GM12878 (cell line): ENCODE data around the gene AGBL4. TPM values are rescaled to one million over a fixed set of nuclear protein-coding genes. Genes with fewer than 3 reads are reported as not detected.

Experiments used
- ATAC-seq: fragments of 200-7000 bp; cut with Tn5 transposase; 3 replicates; pipeline ENCODE4 v1.9.1; 2020; ENCODE audit warnings: mild to moderate bottlenecking, moderate library complexity
- BruUV-seq: library from RNA; stranded (reverse); fragments of 400-500 nt; replicated peaks from 2 replicates; lab custom pipeline; 2021; lab: Mats Ljungman, UMichigan
- CTCF ChIA-PET: fragments of 300-600 bp; sonication (Branson Sonifier 250); formaldehyde crosslinking; extraction: SDS; loops from one replicate; lab custom pipeline; 2021; ENCODE audit warnings: inconsistent platforms; lab: Yijun Ruan, JAX
- POLR2A ChIA-PET: fragments of 350-600 bp; formaldehyde crosslinking; extraction: SDS; loops from one replicate; lab custom pipeline; 2021; ENCODE audit warnings: inconsistent platforms; lab: Charles Lee
- RAD21 ChIA-PET: fragments of 300-600 bp; sonication (Branson Sonifier 250); formaldehyde crosslinking; loops from one replicate; lab custom pipeline; 2023; ENCODE audit warnings: antibody characterized with exemption; ENCODE audit not compliant: unreplicated experiment; lab: Charles Lee
- SMC1A ChIA-PET: fragments of 300-600 bp; sonication (Branson Sonifier 250); formaldehyde crosslinking; loops from one replicate; lab custom pipeline; 2023; ENCODE audit not compliant: unreplicated experiment, uncharacterized antibody; lab: Charles Lee
- DNase-seq: peaks from one replicate; pipeline ENCODE4 v3.0.0-alpha.2; 2011; ENCODE audit warnings: low read depth, low spot score
- FAIRE-seq: peaks from 3 replicates; lab custom pipeline; 2011; peaks lifted over from hg19 to GRCh38; lab: Jason Lieb, UNC
- H2AFZ ChIP-seq: 2 replicates; pipeline ENCODE4 v1.6.0; 2011; ENCODE audit warnings: low read depth, low read length, control low read depth; ENCODE audit not compliant: control insufficient read depth
- H3K27ac ChIP-seq: 2 replicates; pipeline ENCODE4 v1.5.1; 2011; ENCODE audit warnings: control low read depth; ENCODE audit not compliant: control insufficient read depth, insufficient read depth
- H3K27me3 ChIP-seq, 2 experiments: replicated peaks in 1 of 2; 2 replicates each; pipeline versions ENCODE4 v1.6.0 to v1.6.1; 2011; ENCODE audit warnings: low read length in 1 of 2; ENCODE audit not compliant: control insufficient read depth in 2 of 2, insufficient read depth in 2 of 2
- H3K36me3 ChIP-seq, 2 experiments: 2 replicates each; pipeline ENCODE4 v1.5.1; 2011; ENCODE audit warnings: low read length in 1 of 2; ENCODE audit not compliant: control insufficient read depth in 2 of 2, insufficient read depth in 2 of 2
- H3K4me1 ChIP-seq: 2 replicates; pipeline ENCODE4 v1.6.1; 2011; ENCODE audit warnings: mild to moderate bottlenecking, low read length, moderate library complexity, mixed read lengths; ENCODE audit not compliant: control insufficient read depth, insufficient read depth
- H3K4me2 ChIP-seq: 2 replicates; pipeline ENCODE4 v1.6.0; 2011; ENCODE audit warnings: control low read depth; ENCODE audit not compliant: control insufficient read depth, insufficient read depth
- H3K4me3 ChIP-seq: fragments of 200-600 bp; sonication (generic); 2 replicates; pipeline ENCODE4 v1.5.1; 2016
- H3K79me2 ChIP-seq: 2 replicates; pipeline ENCODE4 v1.6.0; 2011; ENCODE audit warnings: low read length; ENCODE audit not compliant: control insufficient read depth, insufficient read depth
- H3K9ac ChIP-seq: 2 replicates; pipeline ENCODE4 v1.8.0; 2011; ENCODE audit warnings: low read length, control low read depth, mixed read lengths; ENCODE audit not compliant: control insufficient read depth, insufficient read depth
- H3K9me3 ChIP-seq: replicated peaks from 3 replicates; pipeline ENCODE4 v1.5.1; 2011; ENCODE audit warnings: mild to moderate bottlenecking, low read length; ENCODE audit not compliant: control insufficient read depth, insufficient read depth
- H4K20me1 ChIP-seq: 2 replicates; pipeline ENCODE4 v1.6.0; 2011; ENCODE audit not compliant: control insufficient read depth, insufficient read depth
- CBX3 ChIP-seq: fragments of 200-600 bp; sonication (generic); IDR thresholded peaks from 2 replicates; pipeline ENCODE4 v1.6.1; 2016; ENCODE audit warnings: low read depth, borderline replicate concordance
- HCFC1 ChIP-seq: fragments of 150-350 bp; IDR thresholded peaks from 2 replicates; pipeline ENCODE4 v1.6.1; 2014; ENCODE audit warnings: low read length
- HDAC6 ChIP-seq: fragments of 200-600 bp; sonication (generic); IDR thresholded peaks from one replicate; pipeline ENCODE4 v1.8.0; 2017; ENCODE audit warnings: antibody characterized with exemption; ENCODE audit not compliant: unreplicated experiment
- MYC ChIP-seq: IDR thresholded peaks from 2 replicates; pipeline ENCODE4 v1.6.1; 2011; ENCODE audit warnings: mild to moderate bottlenecking, low read length, moderate library complexity, inconsistent platforms; ENCODE audit not compliant: insufficient read depth, insufficient replicate concordance, insufficient read length, severe bottlenecking
- NR2C2 ChIP-seq: IDR thresholded peaks from 2 replicates; pipeline ENCODE4 v1.6.1; 2011; ENCODE audit warnings: borderline replicate concordance, low read depth; ENCODE audit not compliant: control insufficient read depth, insufficient read length
- RAD21 ChIP-seq: IDR thresholded peaks from 2 replicates; pipeline ENCODE4 v1.6.1; 2011; ENCODE audit warnings: mild to moderate bottlenecking, low read depth, low read length, moderate library complexity; ENCODE audit not compliant: insufficient read depth
- SMAD5 ChIP-seq: IDR thresholded peaks from 2 replicates; pipeline ENCODE4 v1.6.1; 2016; ENCODE audit warnings: antibody characterized with exemption, low read depth
- SP1 ChIP-seq: IDR thresholded peaks from one replicate; pipeline ENCODE4 v1.6.1; 2011; ENCODE audit warnings: low read depth, low read length
- SREBF2 ChIP-seq: IDR thresholded peaks from 2 replicates; pipeline ENCODE4 v1.6.1; 2012; ENCODE audit warnings: mild to moderate bottlenecking, low read length
- ZSCAN29 ChIP-seq: fragments of 450-650 bp; IDR thresholded peaks from 2 replicates; pipeline ENCODE4 v1.6.1; 2017; ENCODE audit warnings: mild to moderate bottlenecking, moderate library complexity
- WGBS: methylation state at CpG from one replicate; pipeline ENCODE4 v1.1.6; 2016; ENCODE audit warnings: low lambda C conversion rate; ENCODE audit not compliant: insufficient replicate concordance, insufficient coverage; ENCODE audit errors: missing lambda C conversion rate; 5-methylcytosine and 5-hydroxymethylcytosine counted together
- in situ Hi-C: fragments of 300-500 bp; cut with MboI; formaldehyde crosslinking; loops from 9 replicates; pipeline ENCODE4 v1.14.3; 2018; ENCODE audit warnings: mixed read lengths
- intact Hi-C: fragments of 100-400 bp; cut with micrococcal nuclease; formaldehyde crosslinking; loops from one replicate; pipeline ENCODE4 v1.14.2; 2022; ENCODE audit not compliant: unreplicated experiment
- polyA plus RNA-seq, 11 experiments: library from polyadenylated mRNA; depleted of rRNA in 4 of 11; unstranded in 6 of 11; stranded (reverse) in 5 of 11; fragments of >200 nt; fragmentation: Nextera tagmentation in 4 of 11; fragmentation: Illumina TruSeq in 1 of 11; extraction: Ambion mirVana in 4 of 11; extraction: Trizol in 1 of 11; gene quantifications; 1 replicate in 1 of 11; 2 replicates in 10 of 11; pipeline versions ENCODE4 v1.2.1 to v1.2.3, GENCODE V29; 2011 to 2016; ENCODE audit warnings: inconsistent platforms in 2 of 11, missing spikeins in 2 of 11, low read depth in 1 of 11
- total RNA-seq, 4 experiments: library from RNA; depleted of rRNA in 3 of 4; stranded (reverse); fragments of >200 nt in 3 of 4; fragmentation: Illumina TruSeq in 1 of 4; extraction: Trizol in 1 of 4; gene quantifications; 2 replicates each; pipeline versions ENCODE4 v1.2.1 to v1.2.3, GENCODE V29; 2013 to 2021
- TF ChIP-seq, protein P1 (sequence below): IDR thresholded peaks from 2 replicates; pipeline ENCODE4 v1.6.1; 2011; ENCODE audit warnings: borderline replicate concordance, low read depth, mild to moderate bottlenecking, moderate library complexity, low read length; ENCODE audit not compliant: insufficient read depth, poor library complexity, severe bottlenecking
- TF ChIP-seq, protein P2 (sequence below): IDR thresholded peaks from 2 replicates; pipeline ENCODE4 v1.6.1; 2011; ENCODE audit warnings: mild to moderate bottlenecking, low read depth, low read length, moderate library complexity; ENCODE audit not compliant: insufficient replicate concordance
- TF ChIP-seq, protein P3 (sequence below): fragments of 450-650 bp; IDR thresholded peaks from 2 replicates; pipeline ENCODE4 v1.6.1; 2017; ENCODE audit warnings: borderline replicate concordance
- TF ChIP-seq, protein P4 (sequence below): IDR thresholded peaks from 2 replicates; pipeline ENCODE4 v1.6.1; 2012; ENCODE audit warnings: low read depth, low read length, improper control_type of control experiment

The AGBL4 gene
- total and polyA plus RNA-seq, 10 of the 15 experiments (the other 5 are each of a cell fraction or from before 2014, with no cell fraction given): 0.31 TPM; not detected in 9

DNA sequence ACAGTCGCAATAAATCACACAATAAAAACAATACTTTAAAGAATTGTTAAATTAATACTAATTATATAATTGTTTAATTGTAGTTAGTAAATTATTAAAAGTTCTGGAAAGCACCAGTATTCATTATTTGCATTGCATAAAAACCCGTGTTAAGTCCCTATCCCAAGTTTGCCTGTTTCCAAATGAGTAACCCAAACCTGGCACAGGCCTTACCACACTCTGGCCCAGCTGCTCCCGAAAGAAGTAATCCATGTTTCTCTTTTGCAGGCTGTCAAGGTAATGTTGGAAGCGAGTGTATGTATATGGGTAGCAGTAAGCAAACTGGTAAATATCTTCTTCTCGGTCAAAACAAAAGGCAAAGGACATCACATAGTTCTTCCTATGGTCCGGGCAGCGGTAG lies 978.4 kb downstream of the AGBL4 start (continued):
- TF ChIP-seq, protein P1, sequence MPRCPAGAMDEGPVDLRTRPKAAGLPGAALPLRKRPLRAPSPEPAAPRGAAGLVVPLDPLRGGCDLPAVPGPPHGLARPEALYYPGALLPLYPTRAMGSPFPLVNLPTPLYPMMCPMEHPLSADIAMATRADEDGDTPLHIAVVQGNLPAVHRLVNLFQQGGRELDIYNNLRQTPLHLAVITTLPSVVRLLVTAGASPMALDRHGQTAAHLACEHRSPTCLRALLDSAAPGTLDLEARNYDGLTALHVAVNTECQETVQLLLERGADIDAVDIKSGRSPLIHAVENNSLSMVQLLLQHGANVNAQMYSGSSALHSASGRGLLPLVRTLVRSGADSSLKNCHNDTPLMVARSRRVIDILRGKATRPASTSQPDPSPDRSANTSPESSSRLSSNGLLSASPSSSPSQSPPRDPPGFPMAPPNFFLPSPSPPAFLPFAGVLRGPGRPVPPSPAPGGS: no peak
- TF ChIP-seq ZSCAN29: no peak
- TF ChIP-seq, protein P2, sequence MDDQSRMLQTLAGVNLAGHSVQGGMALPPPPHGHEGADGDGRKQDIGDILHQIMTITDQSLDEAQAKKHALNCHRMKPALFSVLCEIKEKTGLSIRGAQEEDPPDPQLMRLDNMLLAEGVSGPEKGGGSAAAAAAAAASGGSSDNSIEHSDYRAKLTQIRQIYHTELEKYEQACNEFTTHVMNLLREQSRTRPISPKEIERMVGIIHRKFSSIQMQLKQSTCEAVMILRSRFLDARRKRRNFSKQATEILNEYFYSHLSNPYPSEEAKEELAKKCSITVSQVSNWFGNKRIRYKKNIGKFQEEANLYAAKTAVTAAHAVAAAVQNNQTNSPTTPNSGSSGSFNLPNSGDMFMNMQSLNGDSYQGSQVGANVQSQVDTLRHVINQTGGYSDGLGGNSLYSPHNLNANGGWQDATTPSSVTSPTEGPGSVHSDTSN: no peak
- TF ChIP-seq HCFC1: no peak
- no peak for TF ChIP-seq SREBF2
- no peak for TF ChIP-seq MYC
- no peak for TF ChIP-seq CBX3
- TF ChIP-seq, protein P3, sequence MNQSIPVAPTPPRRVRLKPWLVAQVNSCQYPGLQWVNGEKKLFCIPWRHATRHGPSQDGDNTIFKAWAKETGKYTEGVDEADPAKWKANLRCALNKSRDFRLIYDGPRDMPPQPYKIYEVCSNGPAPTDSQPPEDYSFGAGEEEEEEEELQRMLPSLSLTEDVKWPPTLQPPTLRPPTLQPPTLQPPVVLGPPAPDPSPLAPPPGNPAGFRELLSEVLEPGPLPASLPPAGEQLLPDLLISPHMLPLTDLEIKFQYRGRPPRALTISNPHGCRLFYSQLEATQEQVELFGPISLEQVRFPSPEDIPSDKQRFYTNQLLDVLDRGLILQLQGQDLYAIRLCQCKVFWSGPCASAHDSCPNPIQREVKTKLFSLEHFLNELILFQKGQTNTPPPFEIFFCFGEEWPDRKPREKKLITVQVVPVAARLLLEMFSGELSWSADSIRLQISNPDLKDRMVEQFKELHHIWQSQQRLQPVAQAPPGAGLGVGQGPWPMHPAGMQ: no peak

DNA sequence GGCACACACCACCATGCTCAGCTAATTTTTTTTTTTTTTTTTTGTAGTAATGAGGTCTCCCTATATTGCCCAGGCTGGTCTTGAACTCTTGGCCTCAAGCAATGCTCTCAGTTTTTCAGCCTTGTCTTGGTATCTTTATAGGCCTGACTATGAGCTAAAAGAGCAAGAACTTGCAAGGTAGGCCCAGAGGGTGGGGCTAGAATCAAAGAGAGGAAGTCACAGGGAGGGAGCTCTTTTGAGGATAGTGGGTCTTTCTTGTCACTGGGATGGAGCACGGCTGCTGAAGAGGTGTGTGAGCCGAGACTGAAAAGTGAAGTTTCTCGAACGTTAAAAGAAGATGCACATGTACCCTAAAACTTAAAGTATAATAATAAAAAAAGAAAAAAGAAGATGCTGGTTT lies 987.1 kb downstream of the AGBL4 start:
- H3K4me1 ChIP-seq: no peaks in the 10 kb centered on the region
- H3K27me3 ChIP-seq: no peaks in the 10 kb centered on the region
- no peaks in the 10 kb centered on the region for H3K79me2 ChIP-seq
- no peak for FAIRE-seq
- no peak for DNase-seq
- no peak overlapping the region for H3K27ac ChIP-seq
- no peaks in the 10 kb centered on the region for H4K20me1 ChIP-seq
- no peaks in the 10 kb centered on the region for H3K36me3 ChIP-seq
- no peak for ATAC-seq
- no TSS peak for BruUV-seq
- in situ Hi-C loops (no loop called here), intact Hi-C loops (no loop called here)
- no peak overlapping the region for H3K4me2 ChIP-seq
- ChIA-PET POLR2A (no interaction called here), RAD21 (interaction anchor here (0.7 kb wide), 1 partner anchor 889 kb away, joined by 3 read pairs; no protein-coding TSS in a partner anchor), CTCF (no interaction called here), SMC1A (interaction anchor here (0.6 to 0.7 kb wide), 2 partner anchors 20 to 802 kb away, joined by 3 to 4 read pairs; no protein-coding TSS in a partner anchor)
- no peak overlapping the region for H3K9ac ChIP-seq
- WGBS: 24% methylated on average over 4 of the region's 4 CpGs
- H3K9me3 ChIP-seq: no peaks in the 10 kb centered on the region
- no peak overlapping the region for H3K4me3 ChIP-seq
- H2AFZ ChIP-seq: no peak overlapping the region
- TF ChIP-seq SP1 (no peak), SMAD5 (no peak), HDAC6 (no peak), NR2C2 (no peak), RAD21 (0 out of 2 replicates have a peak, but pooled peaks have one; percentile 10)
- TF ChIP-seq, protein P4, sequence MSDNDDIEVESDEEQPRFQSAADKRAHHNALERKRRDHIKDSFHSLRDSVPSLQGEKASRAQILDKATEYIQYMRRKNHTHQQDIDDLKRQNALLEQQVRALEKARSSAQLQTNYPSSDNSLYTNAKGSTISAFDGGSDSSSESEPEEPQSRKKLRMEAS: no peak
